Ecto neural progenitor cell (in vitro differentiated cells): Measurements from ENCODE around the gene GRIK4.

Experiments
- DNase-seq: peaks from one replicate; pipeline ENCODE4 v3.0.0-alpha.2; 2018; ENCODE audit warnings: low spot score

GRIK4 gene

GRCh38 chr11:120525261-120526171, 14.0 kb downstream of the GRIK4 start:
- DNase-seq, result no peak

GRCh38 chr11:120526241-120526640, 14.7 kb downstream of the GRIK4 start:
- no peak for DNase-seq

DNA sequence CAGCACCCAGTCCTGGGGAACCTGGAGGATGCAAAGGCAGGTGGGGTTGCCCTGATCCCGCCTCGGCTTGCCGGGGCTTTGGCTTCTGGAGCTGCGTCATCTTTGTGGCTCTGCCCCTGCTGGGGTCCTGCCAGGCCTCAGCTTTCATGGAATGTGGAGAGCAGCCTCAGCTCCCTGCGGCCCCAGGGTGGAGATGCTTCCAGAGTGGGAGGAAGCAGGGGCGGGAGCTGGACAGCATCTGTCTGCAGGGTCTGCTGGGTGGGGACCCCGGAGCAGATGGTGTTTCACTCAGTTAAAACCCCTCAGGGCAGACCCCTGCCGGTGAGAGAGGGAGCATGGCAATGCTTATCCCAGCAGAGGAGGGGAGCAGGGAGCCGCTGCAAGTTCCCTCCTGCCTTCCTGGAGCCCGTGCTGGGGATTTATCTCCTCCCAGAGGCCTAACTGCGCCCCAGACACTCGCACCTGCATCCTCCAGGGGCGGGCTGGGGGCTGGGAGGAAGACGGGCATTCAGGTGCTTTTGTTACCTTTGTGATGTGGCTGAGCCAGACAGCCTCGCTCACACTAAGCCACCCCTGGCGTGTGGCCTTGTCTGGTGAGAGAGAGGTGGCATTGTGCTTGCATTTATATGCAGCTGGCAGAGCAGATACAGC, 15.7 kb downstream of the GRIK4 start:
- peak; percentile 82 for DNase-seq

DNA sequence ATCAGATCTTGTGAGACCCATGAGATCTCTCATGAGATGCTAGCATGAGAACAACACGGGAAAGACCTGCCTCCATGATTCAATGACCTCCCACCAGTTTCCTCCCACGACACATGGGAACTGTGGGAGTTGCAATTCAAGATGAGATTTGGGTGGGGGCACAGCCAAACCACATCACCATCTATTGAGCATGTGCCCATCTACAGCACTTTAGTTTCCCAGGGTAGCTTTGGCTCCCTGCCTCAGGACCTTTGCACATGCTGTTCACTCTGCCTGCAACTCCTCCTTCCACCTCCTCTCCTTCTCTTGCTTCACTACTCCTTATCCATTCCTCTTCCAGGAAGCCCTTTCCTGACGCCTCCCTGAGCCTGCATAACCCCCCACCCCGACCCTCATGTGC, 17.2 kb downstream of the GRIK4 start:
- DNase-seq, result no peak

- no peak for DNase-seq
Observed at GRCh38 chr11:120529214-120529613, 17.7 kb downstream of the GRIK4 start.

- DNase-seq, result no peak
Observed at GRCh38 chr11:120529911-120530310, 18.4 kb downstream of the GRIK4 start.

- no peak for DNase-seq
Observed at GRCh38 chr11:120532082-120532831, 20.7 kb downstream of the GRIK4 start.

GRCh38 chr11:120532832-120533196, 21.3 kb downstream of the GRIK4 start:
- DNase-seq, result no peak

GRCh38 chr11:120536091-120536796, 24.7 kb downstream of the GRIK4 start:
- DNase-seq, result no peak

DNA sequence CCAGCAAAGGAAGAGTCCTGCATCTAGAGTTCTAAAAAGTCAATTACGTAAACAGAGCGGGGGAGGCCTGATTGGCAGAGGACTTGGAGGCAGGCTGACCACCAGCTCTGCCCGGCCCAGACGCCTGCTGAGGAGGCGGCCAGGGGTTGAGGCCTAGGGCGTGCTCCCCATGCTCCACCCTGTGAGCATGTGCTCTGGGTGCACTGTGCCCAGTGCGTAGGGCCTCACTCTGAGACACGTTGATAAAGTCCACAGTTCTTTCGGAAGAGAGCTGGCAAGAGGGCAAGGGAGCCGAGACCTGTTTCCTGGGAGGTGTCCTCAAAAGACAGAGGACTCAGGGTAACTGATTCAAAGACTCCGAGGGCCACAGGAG, 25.2 kb downstream of the GRIK4 start:
- no peak for DNase-seq

- no peak for DNase-seq
Observed at GRCh38 chr11:120537996-120538395, 26.4 kb downstream of the GRIK4 start.

- no peak for DNase-seq
Observed at GRCh38 chr11:120538707-120539106, 27.2 kb downstream of the GRIK4 start.

DNA sequence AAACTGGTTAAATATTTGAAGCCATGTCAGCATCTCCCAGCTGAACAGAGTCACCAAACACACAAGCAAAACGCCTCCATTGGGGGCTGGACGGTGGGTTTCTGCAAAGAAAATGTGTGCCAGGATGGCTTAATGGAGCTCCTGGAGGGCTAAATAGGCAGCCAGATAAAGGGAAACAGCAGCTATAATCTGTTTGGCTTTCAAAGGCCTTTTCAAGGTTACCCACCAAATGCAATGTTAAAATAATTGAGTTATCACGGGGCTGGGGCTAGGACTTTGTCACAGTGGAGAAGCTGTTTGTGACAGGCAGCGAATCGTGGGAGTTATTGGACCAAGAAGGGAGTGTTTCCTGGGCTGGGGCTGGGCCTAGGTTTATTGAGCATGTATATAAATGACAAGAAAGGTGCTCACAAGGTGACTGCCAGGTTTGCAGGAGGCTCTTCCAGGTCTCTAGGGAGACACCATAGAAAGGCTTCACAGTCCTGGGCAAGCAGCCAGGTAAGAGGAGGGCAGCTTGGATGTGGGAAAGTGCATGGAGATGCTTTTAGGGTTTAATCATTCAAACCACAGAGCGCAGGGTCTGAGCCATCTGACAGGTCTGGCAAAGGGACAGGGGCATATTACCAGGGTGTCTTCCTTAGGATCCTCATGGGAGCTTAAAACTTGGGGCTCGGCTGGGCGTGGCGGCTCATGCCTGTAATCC, 28.3 kb downstream of the GRIK4 start:
- no peak for DNase-seq

DNA sequence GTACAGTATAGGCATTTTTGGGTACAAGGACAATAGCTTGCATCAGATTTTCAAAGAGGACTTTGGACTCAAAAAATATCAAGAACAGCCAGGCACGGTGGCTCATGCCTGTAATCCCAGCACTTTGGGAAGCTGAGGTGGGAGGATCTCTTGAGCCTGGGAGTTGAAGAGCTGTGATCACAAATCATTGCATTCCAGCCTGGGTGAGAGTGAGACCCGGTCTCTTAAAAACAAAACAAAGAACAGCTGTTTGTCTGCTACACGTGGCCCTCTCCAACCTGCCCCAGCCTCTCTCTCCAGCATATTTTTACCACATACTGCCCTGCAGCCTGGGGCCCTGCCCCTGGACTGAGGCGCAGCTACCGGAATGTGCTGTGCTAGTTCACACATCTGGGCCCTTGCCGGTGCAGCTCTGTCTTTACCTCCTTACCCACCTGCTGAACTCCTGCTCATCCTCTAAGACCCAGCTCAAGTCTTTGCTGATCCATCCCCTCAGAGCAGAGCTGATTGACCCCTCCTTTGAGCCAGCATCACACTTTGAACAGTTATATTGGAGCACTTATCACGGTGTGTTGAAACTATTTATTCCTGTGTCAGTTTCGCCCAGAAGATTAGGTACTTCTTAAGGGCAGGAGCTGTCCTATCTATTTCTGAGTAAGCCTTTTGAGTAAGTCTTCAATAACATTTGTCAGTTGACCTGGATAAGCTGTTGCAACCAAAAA, 29.4 kb downstream of the GRIK4 start:
- no peak for DNase-seq

DNA sequence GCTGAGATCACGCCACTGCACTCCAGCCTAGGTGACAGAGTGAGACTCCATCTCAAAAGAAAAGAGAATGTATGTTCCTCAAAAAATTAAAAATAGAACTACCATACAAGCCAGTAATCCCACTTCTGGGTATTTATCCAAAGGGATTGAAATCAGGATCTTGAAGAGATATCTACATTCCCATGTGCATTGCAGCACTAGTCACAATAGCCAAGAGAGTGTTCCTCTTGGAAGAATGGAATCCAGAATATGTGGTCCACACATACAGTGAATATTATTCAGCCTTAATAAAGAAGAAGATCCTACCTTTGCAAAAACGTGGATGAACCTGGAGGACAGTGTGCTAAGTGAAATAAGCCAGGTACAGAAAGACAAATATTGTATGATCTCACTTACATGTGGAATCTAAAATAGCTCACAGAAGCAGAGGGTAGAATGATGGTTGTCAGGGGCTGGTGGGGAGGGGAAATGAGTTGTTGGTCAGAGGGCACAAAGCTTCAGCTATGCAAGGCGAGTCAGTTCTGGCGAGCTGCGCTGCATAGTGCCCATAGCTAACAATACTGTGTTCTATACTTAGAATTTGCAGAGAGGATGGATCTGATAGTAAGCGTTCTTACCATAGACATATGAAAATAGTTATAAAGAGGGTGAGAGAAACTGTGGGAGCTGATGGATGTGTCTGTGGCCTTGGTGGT, 32.1 kb downstream of the GRIK4 start:
- no peak for DNase-seq

DNA sequence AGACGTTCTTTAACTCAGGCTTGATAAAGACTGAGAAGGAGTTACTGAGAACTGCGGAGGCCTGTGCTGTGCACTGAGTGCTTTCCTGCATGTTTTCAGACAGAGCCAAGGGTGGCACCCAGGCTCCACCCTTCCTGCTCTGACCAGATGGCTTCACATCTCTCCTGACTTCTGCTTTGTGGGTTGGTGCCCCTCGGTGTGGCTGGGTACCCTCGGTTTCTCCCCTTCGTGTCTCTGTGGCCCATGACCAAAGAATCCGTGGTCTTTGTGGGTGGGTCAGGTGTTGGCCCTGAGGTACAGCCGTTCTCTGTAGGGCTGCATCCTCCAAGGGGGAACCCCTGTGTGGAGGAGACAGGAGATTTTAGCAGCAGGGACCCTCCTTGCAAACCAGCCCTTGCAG, 34.3 kb downstream of the GRIK4 start:
- no peak for DNase-seq

- DNase-seq, result no peak
Observed at GRCh38 chr11:120546312-120547205, 35.0 kb downstream of the GRIK4 start.

DNA sequence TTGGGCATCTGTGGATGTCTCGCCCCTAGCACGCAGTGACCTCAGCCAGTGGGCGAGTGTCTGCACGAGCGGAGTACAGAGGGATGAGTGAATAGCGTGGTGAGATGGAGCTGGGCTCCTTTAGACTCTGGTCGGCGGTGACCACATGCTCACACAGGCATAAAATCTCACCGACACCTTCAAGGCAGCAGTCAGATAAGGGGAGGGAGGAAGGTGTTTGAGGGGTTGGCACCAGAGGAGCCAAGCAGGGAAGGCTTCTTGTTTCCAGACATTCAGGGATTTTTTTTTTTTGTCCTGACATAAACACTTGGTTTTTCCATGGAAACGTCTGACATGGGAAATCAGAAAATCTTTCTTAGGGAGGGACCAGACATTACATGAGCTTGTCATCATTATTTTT, 35.8 kb downstream of the GRIK4 start:
- DNase-seq, result no peak
